IPS DF 4.7 (cell line): ENCODE data around the gene CNR2.
"Not testable (repeated sequence)": the region's sequence is repeated elsewhere in the genome, so short reads cannot be mapped to it uniquely, and the experiment has no call there.

ENCODE experiments used
- DNase-seq: peaks from one replicate; pipeline ENCODE4 v3.0.0-alpha.2; 2013; ENCODE audit warnings: low spot score; ENCODE audit errors: extremely low read depth

The CNR2 gene

DNA sequence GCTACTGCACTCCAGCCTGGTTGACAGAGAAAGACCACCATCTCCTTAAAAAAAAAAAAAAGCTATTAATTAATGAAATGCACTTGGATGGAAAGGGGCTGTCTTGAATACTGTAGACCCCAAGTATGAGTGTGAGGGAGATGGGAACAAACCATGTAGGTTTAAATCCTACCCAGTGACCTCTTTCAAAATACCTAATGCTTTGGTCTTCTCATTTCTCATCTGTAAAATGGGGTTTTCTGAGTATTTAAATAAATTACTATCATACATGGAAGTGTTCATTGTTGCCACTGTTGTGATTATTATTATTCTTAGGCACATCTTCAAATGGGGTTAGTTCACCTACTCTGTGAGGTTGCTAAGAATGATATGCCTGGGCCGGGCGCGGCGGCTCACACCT is 27.9 kb downstream of the CNR2 start:
- DNase-seq: no peak

DNA sequence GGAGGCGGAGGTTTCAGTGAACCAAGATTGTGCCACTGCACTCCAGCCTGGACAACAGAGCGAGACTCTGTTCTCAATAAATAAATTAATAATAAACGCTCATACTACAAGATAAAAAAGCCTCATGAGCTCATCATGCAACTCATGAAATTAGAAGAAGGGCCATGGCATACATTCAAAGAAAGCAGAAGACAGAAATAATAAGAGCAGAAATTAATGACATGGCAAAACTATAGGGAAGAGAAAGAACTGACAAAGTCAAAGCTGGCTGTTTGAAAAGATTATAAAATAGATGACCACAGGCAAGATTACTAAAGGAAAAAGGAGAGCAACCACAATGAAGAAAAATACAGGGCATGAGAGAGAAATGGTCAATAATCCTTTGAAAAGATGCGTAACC is 30.4 kb downstream of the CNR2 start:
- DNase-seq: no peak

DNA sequence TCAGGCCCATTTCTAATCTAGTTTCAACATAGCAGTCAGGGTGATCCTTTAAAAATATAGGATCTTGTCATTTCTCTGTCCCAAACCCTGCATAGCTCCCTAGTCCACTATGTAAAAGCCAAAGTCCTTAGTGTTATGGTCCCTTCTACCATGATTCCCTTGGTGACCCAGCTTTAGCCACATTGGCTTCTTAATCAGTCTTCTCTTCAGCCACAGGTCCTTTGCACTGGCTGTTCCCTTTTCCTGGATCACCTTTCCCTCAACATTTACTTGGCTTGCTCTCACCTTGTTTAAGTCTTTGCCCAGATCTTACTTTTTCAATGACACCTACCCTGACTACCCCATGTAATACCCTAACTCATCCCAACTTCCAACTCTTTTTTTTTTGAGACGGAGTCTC is 33.4 kb downstream of the CNR2 start:
- no peak for DNase-seq

DNA sequence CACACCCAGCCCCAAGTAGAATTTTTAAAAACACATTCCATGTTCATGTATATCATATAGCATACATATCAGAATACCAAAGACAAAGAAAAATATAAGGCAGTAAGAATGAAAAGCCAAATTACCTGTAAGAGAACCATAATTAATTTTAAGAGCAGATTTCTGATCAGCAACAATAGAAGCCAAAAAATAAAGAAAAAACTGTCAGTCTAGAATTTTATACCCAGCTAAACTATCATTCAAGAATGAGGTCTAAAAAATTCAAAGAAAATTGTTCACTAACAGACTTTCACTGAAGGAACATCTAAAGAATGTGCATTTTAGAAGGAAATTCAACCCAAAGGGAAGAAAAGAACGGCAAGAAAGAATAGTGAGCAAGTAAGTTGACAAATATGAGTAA is 34.5 kb downstream of the CNR2 start:
- DNase-seq: no peak

DNA sequence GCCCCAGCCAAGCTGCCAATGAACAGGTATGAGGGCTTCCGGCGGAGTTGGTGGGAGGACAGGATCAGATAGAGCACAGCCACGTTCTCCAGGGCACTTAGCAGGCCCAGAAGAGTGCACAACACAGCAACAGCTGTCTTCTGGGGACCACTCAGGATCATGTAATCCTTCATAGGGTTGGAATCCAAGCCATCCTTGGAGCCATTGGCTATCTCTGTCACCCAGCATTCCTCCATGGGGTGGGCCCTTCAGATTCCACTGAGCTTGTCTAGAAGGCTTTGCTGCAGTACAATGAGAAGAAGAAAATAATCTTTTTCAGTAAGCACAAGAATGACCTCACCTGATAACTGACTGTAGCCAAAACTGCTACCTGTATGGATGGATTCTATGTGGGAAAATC is 37.8 kb downstream of the CNR2 start:
- DNase-seq: no peak

DNA sequence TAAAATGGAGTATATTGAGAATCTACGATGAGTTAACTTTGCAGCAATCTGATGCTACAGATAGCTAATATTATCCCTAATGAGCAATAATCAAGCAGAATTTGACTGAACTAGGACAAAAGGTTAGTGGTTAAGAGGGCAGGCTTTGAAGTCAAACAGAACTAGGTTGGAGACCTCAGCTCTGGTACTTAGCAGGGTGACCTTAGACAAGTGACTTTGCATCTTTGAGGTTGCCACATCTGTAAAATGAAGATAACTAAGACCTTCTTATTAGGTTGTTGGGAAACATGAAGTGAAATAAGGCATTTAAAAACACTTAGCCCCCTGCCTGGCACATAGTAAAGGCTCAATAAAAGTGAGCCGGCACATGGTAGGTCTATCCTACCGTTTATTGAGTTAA is 40.7 kb downstream of the CNR2 start:
- no peak for DNase-seq

DNA sequence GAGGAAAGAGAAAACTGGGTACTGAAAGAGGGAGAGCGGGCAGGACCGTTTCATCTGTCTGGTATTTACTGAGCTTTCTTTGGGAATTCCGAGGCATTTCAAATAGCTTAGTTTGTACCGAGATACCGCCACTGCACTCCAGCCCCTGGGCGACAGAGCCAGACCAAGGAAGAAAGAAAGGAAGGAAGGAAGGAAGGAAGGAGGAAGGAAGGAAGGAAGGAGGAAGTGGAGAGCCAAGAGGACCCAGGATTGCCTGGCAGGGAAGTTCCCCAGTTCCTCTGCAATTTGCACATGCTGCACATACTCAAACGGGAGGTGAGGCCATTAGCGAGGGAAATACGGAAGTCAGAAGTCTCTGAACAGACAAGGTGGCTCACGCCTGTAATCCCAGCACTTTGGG is 44.1 kb downstream of the CNR2 start:
- DNase-seq: no peak

DNA sequence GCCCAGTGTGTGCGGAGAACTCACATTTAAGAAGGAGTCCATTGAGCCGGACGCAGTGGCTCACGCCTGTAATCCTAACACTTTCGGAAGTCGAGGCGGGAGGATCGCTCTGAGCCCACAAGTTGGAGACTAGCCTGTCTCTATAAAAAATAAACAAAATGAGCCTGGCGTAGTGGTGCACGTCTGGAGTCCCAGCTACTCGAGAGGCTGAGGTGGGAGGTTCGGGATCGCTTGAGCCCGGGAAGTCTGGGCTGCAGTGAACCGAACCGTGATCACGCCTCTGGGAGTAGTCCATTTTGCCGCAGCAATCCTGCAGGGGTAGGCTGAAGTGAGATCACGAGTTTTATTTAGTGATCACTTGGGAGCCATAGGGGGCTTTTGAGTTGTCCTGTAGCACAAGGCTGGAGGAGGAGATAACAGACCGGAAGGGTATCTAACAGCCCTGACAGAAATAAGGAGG is 44.6 kb downstream of the CNR2 start:
- no peak for DNase-seq

DNA sequence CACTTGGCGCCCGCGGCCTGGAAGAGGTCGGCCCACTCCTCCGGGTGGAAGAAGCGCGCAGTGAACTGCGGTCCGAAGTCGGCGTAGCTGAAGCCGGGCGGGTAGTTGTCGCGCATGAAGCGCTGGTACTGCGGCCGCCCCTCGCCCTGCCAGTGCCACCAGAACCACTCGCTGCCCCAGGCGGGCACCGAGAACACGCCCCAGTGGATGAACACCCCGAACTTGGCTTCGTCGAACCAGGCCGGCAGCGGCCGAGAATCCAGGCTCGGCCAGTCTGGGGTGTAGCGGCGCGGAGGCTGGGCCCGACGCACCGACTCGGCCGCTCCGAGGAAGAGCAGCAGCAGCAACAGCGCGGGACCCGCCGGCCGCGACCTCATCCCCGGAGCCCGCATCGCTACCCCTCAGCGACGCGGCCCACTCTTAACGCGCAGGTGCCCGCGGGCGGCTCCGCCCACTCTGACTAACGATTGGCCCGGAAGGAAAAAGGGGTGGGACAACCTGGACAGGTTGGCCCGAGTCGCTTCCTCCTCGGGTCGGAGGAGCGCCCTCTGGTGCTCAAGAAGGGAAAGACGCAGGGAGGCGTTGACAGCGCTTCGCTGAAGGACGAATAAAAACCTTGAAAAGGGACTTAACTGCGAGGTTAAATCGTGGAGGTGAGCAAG is 45.1 kb downstream of the CNR2 start, which contains the start of gene FUCA1:
FUCA1 (minus strand) TSS at position 396 of the 662 bp plus-strand sequence; CDS start at position 392, 4 bp downstream.
- peak; percentile 83 for DNase-seq

DNA sequence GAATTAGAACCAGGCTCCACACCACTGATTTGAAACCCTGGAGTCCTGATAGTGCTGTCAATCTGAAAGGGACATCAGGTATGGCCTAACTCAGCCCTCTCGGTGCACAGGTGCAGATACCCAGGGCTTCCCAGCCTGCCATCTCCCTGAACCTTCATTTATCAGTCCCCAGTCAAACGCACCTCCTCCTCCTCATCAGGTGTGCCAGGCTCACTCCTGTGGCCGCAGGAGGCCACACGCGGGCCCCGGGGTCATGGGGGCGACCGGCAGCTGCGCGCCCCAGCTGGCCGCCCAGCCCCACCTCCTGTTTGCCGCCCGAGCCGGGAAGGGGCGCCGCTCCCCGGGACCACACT is 45.6 kb downstream of the CNR2 start:
- no peak for DNase-seq

DNA sequence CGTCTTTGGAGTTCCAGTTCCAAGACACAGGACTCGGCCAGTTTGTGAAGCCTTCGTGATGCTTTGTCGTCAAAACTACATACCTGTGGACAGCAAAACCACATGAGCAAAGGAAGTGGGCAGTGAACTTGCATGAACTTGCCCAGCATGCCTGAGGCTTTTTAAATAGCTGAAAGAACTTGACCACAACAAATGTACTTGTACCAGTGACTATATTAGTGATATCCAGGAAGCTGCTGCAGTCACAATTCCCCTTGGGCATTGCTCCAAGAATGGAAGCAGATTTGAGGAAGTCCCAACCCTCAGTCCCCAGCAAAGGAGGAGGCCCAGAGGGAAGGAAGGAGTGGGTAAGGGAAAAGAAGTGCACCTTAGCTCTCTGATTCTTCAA is 47.6 kb downstream of the CNR2 start:
- DNase-seq: no peak

DNA sequence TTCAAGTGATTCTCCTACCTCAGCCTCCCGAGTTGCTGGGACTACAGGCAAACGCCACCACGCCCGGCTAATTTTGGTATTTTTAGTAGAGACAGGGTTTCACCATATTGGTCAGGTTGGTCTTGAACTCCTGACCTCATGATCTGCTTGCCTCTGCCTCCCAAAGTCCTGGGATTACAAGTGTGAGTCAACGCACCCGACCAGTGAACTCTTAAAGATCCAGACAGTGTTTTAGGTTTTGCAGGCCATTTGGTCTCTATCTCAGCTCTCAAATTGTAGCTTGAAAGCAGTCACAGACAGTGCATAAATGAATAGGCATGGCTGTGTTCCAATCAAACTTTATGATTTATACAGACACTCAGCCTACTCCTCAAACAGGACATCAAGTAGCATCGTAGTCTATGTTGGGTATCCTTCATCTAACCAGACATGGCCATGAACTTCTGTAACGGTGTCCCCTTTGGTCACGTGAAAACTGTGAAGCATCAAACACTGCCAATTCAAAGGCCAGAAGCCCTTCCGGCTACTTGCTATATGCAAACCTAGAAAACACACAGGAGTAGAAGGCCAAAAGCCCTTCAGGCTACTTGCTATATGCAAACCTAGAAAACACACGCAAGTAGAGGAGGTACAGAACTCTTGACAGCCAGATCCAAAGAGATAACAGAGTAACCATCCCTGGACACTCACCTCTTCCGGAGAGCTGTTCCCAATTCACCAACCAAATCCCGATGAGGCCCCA is 48.2 kb downstream of the CNR2 start:
- DNase-seq: no peak

DNA sequence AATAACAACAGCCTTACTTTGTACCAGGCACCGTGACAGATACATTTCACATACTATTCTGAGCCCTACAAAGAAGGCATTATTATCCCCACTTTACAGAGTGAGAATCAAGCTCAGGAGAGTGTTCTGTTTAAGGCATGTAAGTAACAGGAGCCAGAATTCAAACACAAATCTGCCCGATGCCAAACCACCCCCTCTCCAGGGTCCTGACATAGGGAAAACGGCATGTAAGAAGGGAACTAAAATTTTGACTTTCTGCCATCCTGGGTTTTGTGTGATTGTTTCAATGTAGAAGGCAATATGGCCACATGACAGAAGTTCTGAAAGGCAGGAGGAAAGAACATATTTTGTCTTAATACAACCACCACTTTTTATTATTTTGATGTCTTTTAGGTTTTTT is 50.5 kb downstream of the CNR2 start:
- DNase-seq: no peak

DNA sequence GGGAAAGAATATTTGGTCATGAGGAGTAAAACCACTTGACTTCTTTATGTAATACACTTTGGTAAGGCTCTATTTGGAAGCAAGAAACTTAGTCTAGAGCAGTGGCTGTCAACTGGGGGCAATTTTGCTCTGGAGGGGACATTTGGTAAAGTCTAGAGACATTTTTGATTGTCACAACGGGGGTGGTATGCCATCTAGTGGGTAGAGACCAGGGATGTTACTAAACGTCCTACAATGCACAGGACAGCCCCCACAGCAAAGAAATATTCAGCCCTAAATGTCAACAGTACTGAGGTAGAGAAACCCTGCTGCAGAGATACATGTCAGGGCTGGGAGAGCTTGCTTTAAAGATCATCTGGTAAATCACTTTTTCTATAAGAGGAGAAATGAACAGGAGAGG is 58.6 kb downstream of the CNR2 start:
- DNase-seq: no peak

DNA sequence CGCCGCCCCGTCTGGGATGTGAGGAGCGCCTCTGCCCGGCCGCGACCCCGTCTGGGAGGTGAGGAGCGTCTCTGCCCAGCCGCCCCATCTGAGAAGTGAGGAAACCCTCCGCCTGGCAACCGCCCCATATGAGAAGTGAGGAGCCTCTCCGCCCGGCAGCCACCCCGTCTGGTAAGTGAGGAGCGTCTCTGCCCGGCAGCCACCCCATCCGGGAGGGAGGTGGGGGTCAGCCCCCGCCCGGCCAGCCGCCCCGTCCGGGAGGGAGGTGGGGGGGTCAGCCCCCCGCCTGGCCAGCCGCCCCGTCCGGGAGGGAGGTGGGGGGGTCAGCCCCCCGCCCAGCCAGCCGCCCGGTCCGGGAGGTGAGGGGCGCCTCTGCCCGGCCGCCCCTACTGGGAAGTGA is 60.0 kb downstream of the CNR2 start:
- not testable (repeated sequence) for DNase-seq

DNA sequence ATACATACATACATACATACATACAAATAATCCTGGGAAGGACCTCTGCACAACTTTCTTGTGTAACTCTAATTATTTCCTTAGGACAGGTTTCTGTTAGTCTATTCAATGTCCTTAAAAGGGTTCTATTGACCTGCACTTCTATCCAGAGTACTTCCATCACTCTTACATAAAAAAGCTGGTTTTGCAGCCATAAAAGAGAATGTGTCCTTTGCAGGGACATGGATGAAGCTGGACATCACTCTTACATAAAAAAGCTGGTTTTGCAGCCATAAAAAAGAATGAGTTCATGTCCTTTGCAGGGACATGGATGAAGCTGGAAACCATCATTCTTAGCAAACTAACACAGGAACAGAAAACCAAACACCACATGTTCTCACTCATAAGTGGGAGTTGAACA is 61.8 kb downstream of the CNR2 start:
- DNase-seq: not testable (repeated sequence)

DNA sequence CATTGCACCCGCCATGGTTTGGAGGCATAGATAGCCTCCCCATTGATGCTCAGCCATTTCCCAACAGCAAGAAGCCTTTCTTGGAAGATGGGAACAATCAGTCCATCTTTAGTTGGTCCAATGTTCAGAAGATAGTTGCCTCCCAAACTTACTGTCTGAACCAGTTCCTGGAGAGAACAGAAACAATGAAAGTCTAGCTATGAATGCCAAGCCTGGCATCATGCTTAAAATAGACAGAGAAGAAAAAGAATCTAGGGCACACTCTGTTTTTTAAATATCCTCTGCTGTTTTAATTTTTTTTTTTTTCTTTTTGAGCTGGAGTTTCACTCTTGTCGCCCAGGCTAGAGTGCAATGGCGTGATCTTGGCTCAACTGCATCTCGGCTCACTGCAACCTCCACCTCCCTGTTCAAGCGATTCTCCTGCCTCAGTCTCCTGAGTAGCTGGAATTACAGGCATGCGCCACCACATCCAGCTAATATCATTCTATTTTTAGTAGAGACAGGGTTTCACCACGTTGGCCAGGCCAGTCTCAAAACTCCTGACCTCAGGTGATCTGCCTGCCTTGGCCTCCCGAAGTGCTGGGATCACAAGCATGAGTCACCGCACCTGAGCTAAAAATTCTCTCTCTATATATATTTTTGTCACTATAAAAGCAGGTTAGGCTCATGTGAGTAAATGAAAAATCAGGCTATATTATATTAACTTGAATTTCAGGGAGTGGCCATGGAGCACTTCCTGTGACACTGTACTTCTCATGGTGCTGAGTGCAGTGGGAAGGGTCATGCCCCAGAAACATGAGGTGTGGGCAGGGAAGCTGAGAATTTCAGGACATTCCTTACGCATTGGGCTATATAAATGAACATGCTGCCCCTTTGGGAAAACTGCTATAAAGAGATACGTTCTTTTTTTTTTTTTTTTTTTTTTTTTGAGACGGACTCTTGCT is 64.2 kb downstream of the CNR2 start:
- DNase-seq: no peak

DNA sequence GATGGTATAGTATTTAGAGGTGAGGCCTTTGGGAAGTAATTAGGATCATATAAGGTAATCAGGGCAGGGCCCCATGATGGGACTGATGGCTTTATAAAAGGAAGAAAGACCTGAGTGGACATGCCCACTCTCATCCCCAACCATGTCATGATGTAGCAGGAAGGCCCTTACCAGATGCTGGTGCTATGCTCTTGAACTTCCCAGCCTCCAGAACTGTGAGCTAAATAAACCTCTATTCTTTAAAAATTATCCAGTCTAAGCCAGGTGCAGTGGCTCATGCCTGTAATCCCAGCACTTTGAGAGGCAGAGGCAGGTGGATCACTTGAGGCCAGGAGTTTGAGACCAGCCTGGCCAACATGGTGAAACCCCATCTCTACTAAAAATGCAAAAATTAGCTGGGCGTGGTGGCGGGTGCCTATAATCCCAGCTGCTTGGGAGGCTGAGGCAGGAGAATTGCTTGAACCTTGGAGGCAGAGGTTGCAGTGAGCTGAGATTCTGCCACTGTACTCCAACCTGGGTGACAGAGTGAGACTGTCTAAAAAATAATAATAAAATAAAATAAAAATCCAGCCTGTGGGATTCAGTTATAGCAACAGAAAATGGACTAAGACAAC is 65.6 kb downstream of the CNR2 start:
- not testable (repeated sequence) for DNase-seq

DNA sequence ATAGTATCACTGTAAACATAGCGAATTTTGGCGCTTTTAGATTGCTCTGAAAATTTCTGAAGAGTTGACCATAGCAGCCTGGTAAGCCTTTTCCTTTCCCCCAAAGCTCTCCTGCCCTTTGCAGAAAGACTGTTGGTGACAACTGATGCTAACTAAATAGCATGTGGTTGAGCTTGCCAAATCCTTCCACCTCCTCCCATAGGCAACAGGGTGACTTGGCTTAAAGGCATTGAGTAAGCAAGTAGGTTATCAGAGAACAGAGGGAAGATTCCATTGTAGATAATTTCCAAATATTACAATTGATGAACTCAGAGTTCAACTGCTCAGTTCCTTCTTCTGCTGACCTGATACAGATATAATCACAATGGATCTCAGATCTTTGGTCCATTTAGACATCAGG is 68.0 kb downstream of the CNR2 start:
- no peak for DNase-seq

DNA sequence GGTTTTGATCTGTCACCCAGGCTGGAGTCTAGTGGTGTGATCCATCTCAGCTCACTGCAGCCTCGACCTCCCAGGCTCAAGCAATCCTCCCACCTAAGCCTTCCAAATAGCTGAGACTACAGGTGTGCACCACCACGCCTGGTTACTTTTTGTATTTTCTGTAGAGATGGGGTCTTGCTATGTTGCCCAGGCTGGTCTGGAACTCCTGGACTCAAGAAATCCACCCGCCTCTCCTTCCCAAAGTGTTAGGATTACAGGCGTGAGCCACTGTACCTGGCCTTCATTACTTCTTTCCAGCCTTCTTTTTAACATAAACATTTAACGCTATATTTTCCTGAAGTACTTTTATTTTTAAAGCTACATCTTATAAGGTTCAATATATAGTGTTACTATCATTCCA is 69.5 kb downstream of the CNR2 start:
- DNase-seq: no peak

DNA sequence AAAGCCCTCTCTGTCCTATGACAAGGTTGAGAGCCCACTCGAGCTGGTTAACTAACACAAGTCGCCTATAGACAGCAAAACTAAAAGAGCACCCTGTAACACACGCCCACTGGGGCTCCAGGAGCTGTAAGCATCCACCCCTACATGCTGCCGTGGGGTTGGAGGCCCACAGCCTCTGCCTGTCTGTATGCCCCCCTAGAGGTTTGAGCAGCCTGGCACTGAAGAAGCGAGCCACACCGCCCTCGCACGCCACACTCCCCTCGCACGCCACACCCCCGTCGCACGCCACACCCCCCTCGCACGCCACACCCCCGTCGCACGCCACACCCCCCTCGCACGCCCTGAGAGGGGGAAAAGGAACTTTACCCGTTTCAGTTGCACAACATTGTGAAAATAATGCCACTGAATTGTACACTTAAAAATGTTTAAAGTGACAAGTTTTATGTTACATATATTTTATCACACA is 74.7 kb downstream of the CNR2 start:
- DNase-seq: no peak

DNA sequence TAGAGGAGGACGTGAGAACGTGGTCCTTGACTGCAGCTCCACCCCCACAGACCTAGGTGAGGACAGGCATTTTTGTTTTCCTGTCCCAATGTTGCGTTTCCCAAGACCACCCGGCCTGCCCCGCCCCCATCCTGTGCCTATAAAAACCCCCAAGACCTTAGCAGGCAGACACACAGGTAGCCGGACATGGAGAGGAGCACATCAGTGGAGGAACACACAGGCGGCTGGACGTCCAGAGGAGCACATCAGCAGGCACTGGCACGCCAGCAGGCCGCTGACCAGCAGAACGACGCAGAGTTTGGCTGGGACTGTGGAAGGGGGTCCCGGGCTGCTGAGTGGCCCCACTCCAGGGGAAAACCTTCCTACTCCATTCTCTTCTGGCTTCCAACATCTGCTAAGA is 75.3 kb downstream of the CNR2 start:
- no peak for DNase-seq
